Activated effector memory CD4-positive, alpha-beta T cell treated with anti-CD3 and anti-CD28 coated beads, Interleukin-2, amount 50 U/mL, for 16 hours (primary cell): ENCODE results near the gene COL7A1.

Source experiments
- DNase-seq: peaks from one replicate; pipeline ENCODE4 v3.0.0-alpha.2; 2020

COL7A1 gene

DNA sequence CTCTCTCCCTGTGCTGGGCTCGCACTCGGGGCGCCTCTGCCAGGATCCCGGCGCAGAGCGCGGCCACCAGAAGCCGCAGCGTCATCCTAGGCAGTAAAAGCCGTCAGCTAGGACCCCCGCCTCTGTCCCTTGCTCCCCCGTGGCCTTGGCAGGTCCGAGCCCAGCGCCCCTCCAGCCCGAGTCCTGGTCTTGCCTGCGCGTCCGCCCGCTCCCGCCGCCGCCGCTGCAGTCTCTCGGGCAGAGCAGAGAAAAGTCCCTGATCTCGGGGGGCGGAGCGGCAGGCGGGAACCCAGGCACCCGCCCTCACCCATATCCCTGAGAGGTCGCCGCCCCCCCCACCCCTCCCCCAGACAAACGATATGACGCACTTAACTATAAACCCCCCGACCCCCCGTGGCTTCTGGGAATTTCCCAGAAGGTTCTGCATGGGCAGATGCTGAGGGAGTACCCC lies at the start of gene COL7A1:
Gene COL7A1, minus strand, starts transcription at position 255 of the 451 bp plus-strand sequence. Its CDS starts 170 bp downstream, at position 85.
- no peak for DNase-seq

DNA sequence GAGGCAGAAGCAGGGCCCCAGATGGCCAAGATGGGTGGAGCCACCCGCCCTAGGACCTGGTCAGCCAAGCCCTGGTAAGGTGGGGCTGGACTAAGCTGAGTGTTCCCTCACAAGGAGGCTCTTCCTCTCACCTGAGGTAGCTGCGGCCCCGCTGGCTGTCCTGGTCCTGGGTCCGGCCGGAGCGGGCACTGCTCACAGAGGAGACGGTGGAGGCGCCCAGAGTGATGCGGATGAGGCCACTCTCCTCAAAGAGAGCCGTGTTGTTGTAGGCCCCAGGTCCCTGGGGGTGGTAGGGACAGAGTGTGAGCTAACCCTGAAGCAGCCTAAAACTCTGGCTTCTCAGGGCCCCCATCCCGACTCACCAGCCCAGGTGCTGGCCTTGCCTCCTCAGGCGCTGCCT lies 47.5 kb upstream of the COL7A1 start:
- DNase-seq, result no peak

DNA sequence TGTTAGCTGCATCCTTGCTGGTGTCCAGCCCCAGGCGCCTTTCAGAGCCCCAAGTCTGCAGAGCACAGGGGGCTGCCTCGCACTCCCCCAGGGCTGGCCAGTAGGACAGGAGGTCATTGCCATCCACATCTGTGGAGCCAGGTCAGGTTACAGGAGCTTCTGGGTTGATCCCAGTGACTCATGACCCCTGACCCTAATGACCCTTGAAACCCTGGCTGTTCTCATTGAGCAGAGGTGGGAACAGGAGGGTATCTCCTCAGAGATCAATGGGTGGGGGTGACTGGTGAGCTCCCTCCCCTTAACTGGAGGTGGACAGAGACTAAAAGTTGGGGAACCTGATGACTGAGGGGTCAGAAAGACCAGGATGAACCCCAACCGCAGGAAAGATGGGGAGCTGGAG lies 46.3 kb upstream of the COL7A1 start:
- DNase-seq, result no peak

DNA sequence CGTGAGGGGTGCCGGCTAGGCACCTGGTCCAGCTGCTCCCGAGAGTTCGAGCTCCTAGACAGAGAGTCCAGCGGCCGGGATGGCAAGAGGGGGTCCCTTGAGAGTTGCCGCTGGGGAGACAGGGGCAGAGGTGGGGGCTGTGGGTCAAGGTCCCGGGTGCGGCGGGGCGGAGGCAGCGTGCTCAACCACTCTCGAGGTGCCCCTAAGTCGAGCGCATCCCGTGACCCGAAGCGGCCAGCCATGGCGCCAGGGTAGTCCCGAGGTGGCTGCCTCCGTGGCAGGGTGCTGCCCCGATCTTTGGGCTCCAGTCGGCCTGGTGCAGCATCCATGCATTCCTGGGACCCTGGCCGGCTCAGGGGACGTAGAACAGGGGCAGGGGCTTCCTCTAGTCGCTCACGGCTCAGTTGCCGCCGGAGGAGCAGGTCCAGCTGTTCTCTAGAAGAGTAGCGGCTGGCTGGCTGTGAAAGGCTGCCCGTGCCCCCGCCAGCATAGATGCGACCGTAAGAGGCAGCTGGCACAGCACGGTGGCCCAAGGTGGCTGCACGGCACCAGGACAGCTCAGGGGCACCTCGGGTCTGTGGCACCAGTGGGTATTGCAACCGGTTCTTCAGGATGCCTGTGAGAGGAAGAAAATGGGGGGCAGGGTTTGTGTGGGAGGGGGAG lies 44.9 kb upstream of the COL7A1 start:
- no peak for DNase-seq

DNA sequence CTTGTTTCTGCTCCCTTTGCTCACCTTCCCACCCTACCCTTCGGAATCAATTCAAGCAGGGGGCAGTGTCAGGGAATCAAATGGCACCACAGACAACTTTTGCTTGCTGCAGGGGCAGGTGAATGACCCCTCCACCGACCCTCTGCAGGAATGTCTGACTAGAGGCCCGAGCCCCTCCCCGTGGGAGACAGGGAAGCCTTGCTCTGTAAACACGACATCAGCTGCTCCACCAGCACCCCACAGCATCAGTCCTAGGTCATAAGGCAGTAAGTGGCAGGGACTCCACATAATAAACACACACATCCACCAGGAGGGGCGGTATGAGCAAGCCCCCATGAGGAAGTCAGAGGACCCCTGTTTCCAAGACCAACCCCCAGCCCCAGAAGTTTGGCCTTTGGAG lies 42.2 kb upstream of the COL7A1 start:
- DNase-seq, result no peak

DNA sequence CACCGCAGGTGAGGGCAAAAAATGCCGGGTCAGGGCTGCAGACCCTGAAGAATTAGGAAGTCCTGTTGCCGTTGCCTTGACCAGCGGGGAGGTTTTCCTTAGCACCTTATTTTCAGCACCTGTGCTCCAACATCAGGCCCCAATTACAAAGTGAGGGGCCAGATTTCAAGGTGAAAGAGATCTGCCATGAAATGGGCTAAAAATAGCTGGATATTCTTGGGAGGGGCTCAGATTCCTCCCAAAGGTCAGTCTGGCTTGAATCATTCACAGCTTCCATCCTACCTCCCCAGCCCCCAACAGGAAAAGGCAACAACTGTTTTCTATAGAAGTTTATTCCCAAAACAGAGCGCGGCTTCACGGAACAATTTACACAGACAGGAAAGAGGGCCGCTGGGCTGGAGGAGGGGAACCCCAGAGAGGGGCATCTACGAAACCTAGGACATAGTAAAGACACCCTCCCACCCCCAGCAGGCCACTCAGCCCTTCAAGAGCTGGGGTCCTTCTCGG lies 41.1 kb upstream of the COL7A1 start:
- no peak for DNase-seq

DNA sequence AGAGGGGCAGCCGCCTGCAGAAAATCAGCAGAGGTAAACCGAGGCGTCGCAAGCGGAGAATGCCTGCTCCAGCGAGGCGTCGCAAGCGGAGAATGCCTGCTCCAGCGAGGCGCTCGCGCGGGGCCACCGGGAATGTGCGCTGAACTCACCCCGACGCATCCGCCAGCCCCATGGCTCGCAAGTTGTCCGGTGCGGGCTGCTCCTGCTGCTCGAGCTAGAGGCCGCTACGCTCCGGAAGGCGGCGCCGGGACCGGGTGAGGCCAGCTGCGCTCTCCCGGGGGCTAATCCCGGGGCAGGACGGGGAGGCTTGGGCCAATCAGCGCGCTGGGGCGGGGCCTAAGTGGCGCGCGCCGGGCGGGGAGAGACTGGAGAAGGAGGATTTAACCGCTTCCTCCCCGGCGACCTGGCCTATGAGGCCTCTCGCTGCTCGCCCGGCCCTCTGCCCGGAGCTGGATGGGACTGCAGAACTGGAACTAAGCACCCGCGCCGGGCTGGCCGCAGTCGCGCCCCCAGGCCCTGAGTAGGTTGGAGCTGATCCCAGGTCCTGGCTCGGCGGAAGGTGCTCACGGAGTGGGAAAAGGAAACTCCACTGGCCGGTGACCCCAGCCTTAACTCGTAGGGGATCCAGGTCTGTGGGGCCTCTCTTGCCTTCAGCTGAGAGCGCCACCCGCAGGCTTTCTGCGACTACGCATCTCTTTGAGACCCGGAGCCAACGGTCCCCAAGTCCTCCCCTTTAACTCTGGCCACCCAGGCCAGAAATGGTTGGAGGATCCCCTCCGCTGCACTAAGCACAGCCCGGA lies 40.3 kb upstream of the COL7A1 start, which contains the start of gene SLC26A6:
Gene SLC26A6, minus strand, starts transcription at position 240 of the 800 bp plus-strand sequence. Its CDS starts 68 bp downstream, at position 172.
- peak; percentile 98 for DNase-seq

DNA sequence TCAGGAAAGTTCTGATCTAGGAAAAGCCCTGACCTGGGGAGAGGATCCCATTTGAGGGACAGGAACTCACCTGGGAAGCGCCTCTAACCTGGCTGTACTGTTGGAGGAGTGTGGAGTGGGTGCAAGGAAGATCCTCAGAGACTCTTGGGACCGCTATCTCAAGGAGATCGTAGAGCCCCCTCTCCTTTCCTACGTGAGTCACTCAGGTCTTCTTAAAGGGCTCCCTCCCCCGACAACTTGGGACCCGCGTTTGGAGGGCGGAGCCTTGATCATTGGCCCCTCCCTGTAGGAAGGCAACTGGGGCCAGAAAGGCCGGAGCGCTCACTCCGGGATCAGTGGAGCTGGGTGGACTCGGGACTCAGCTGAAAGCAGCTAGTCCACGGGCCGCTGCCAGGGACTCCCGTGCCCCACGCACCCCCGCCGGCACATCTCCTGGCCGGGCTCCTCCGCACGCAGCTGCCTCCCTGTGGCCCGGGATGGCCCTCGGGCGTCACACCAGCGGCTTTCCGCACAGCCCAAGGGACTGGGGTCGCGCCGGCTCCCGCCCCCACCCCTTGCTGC lies 39.6 kb upstream of the COL7A1 start:
- DNase-seq, result peak; percentile 85

DNA sequence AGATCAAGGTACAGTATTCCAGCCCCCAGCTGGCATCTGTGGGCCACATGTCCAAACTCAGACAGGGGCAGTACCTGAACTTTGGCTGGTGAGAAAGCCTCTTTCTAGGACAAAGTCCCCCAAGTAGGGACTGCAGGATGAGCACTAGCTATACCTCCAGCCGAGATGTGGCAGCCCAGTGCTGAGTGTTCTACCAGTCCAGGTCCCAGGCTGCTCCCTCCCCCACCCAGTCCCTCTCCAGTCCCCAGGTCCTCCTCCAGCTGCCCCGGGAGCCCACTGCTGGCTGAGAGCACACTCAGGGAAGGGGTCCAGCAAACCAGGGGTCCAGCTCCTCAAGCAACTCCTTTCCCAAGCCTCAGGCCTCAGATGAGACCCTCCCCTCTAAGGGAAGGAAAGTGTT lies 38.6 kb upstream of the COL7A1 start:
- no peak for DNase-seq

DNA sequence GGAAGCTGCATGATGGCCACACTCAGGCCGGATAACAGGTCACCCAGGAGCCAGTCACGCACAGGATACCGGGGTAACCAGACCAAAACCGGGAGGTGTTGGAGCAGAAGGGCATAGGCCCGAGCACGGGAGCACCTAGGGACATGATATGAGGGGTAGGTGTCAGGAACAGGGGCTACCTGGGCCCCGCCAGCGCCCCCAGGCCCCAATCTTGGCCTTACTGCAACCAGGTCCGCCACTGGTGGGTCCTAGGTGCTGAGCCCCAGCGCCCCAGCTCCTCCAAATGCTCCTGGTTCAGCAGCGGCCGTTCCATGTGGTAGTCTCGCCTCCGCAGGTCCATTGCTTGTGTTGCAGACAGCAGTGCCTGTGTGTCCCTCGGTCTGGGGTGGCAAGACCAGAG lies 38.1 kb upstream of the COL7A1 start:
- no peak for DNase-seq

DNA sequence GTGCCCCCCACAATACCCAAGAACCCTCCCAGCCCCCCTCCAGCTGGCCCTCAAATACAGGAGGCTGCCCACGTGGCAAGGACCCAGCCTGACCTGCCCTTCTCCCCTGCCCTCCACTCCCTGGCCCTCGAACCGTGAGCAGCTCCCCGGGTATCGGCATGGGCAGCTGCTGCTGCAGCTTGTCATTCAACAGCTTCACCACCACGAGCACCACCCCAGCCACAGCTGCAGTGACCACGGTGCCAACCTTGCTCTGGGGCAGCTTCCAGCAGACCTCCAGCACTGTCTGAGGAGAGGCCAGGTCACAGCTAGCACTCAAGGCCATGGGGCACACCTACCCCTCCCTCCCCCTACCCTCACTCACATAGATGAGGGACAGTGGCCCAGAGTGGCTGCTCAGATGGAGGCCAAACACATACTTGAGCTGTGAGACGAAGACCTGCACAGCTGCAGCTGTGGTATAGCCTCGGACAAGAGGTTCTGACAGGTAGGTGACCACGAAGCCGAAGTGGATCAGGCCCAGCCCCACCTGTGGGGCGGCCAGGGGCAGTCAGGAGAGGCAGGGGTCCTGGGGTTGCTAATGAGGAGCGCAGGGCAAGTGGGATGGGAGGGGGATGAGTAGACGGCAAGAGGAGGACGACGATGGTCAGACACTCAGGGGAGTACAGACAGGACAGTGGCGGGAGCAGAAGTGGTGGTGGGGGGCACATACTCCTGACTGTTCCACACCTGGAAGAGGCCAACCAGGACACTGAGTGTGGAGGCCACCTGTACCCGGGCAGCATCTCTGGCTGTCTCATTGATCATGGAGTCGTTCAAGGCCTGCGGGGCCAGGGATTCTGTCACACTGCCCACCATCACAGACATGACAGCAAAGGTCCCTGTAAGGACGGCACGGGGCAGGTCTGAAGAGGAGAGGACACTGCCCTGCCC lies 36.7 kb upstream of the COL7A1 start:
- DNase-seq, result no peak

DNA sequence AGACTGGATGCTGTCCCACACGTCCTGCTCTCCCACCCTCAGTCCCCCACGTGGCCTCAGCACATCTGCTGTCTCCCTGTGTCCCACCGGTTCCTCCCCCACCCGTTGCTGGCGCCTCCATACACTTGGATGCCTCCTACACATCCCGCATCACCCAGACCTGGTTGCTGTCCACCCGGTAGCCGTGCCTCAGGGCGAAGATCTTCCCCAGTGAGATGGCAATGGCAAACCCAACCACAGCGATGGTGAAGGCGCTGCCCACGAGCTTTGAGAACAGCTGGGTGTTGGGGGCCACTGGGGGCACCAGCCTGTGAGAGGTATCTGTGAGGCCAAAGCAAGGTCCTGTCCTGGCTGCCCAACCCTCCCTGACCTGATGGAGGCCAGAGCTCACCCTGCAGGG lies 35.7 kb upstream of the COL7A1 start:
- DNase-seq, result no peak

DNA sequence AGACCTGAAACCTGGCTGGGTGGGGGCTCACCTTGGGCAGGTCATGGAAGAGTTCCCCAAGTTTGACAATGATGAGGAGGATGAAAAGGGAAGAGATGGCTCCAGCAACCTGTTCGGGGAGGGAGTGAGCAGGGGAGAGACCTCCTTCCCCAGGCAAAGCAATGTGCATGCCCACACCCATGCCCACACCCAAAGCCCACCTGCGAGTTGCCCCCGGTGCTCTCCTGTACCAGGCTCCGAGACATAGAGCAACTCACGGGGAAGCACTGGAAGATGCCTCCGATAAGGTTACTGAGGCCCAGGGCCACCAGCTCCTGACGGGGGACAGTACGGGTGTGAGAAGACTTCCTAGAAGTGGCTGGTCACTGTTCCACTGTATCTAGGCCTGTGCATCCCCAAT lies 35.3 kb upstream of the COL7A1 start:
- no peak for DNase-seq

DNA sequence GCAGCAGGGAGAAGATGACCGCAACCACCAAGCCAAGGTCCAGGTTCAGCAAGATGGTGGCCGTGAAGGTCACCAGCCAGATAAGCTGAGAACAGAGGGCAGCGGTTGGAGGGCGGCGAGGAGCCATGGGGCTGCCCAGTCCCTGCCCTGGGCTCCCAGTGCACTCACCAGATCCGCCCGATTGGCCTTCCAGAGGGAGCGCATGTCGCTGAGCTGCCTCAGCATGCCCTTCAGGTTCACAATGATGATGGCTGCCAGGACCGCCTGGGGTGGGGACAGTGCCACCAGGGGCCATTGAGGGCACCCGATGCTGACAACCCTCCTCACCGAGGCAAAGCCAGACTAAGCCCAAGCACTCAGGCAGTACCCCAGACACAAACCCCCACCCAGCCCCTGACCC lies 34.8 kb upstream of the COL7A1 start:
- no peak for DNase-seq

DNA sequence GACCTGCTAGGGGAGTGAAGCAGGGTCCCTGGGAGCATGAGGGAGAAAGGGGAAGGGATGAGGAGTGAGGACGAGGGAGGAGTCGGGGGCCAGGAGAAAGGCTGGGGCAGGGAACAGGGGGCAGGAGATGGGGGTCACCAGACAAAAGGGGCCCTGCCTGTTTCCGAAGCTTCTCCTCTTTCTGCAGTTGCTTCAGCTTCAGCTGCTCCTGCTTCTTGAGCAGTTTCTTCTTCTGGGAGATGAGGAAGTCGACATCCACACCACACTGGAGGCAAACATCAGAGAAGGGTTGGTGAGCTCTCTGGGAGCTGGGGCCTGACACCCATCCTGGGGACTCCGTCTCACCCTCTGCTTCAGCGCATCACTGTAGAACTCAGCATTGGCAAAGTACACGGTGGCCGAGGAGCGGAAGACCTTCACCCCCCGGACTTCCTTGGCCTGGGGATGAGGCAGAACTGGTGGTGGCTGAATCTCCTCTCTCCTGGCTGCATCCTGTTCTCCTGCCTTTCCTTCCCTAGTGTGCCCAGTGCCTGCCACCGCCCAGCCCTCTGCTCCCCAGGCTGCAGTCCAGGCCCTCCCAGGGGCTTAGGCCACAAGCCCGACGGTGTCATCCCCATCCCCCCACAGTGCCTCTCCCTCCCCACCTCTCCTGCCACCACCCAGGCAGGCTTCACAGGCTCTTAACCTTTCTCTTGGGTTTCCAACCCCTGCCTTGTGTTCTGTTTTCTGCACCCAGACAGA lies 33.3 kb upstream of the COL7A1 start:
- no peak for DNase-seq

DNA sequence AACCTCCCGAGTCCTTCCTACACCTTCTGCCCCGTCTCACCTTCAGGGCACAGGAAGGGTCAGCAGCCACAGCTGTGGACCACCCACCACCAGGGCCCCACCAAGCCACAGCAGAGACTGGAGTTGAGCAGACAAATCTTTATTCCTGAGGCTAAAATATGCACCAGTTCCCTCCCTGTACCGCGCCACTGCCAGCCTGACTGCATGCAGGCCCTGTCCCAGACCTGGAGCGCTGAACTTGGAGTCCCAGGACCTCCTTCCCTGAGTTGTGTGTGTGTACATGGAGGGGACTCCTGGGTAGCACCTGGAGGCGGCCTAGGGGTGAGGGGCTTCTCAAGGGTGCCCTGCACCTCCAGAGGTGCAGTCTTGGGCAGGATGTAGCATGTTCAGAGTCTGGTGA lies 30.5 kb upstream of the COL7A1 start:
- no peak for DNase-seq

DNA sequence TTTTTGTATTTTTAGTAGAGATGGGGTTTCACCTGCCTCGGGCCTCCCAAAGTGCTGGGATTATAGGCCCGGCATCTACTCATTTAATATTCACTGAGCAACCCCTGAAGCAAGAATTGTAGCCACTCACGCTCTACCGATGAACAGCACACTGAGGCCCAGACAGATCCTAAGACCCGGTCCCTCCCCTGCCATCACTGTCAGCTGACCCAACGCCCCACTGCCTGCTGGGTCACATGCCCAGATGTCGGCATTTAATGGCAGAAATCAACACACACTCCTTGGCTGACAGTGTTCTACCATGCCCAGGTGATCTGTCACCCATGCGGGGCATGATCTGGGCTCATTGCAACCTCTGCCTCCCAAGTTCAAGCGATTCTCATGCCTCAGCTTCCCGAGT lies 29.6 kb upstream of the COL7A1 start:
- DNase-seq, result no peak

DNA sequence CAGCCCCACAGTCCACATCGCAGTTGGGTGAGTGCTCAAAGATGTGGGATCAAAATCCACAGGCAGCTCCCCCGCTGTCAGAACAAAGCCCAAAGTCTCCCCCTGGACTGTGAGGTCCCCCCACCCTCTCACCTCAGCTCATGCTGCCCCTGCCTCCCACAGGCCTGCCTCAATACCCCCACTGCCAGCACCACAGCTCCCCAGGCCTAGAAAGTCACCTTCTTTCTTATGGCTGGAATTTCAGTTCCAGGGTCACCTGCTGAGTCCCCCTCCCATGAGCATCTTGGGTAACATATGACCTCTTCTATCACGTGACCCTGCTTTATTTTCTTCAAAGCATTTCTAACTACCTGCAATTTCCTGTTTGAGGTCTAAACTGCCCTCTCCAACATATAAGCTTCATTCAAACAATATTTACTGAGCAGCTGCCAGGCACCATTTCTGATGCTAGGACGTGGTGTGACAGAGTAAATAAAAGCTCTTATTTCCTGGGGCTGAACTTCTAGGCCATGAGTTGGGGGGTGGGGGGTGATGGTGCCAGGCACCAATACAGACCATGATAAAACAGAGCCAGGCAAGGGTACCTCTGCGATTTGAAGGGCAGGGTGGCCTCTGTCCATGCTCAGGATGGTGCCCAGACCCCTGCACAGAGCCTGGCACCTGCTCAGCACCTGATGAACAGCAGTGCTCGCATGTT lies 28.9 kb upstream of the COL7A1 start:
- no peak for DNase-seq

DNA sequence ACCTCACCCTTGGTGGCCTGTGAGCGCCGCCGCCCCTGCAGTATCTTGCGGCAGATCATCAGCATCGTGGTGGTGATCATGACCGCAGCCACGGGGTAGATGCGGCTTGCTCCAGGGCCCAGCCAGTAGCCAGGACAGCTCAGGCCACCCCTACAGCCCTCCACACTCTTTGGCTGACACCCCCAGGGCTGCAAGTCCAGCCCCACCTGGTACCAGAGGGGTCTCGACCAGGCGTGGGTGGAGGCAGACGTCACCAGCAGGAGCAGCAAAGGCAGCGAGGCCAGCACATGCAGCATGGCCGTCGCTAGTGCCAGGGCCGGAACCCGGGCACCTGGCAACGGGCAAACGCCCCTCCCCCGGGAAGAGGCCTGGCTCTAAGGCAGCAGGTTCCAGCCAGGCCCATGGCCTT lies 26.3 kb upstream of the COL7A1 start, which contains the start of gene TMEM89:
Gene TMEM89, minus strand, starts transcription at position 309 of the 409 bp plus-strand sequence. Its CDS starts 13 bp downstream, at position 296.
- no peak for DNase-seq

DNA sequence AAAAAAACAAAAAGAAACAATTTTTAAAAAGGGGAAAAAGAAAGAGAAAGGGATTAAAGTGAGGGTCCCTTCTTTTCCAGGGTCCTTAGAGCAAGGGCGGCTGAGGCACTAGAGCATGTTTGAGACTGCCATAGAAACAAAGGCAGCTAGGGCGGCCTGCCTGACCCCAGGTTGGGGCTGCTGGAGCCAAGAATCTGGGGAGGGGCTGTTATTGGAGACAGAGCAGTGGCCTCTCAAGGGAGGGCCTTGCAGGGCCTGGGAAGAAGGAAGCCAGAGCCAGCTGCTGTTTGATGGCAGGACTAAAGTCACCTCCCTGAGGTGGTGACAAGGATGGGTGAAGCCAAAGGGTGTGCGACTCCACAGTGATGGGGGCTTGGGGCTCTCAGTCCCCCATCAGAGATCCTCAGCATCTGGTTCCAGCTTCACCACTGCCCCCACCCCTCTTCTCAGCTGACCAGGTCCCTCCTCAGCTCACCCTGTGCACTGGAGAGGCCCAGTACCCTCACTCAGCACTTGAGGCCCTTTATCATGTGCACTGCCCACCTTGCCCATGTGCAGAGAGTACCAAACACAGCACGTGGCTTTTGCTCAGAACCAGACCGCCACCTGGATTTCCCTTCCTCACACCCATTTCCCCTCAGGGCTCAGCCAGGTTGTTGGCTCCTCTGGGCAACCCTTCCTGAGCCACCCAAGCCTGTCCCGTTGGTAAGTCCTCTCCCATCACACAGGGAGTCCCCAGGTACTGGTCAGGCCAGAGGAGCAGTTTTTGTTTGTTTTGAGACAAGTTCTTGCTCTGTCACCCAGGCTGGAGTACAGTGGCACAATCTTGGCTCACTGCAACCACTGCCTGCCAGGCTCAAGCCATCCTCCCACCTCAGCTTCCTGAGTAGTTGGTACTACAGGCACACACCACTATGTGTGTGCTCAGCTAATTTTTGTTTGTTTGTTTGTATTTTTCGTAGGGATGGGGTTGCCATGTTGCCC lies 24.7 kb upstream of the COL7A1 start:
- DNase-seq, result no peak
